Heart right ventricle (tissue), 16 donors: ENCODE data around the gene KRT83. TPM values are rescaled to one million over a fixed set of nuclear protein-coding genes. Genes with fewer than 3 reads are reported as not detected.
"Not testable (repeated sequence)": the region's sequence is repeated elsewhere in the genome, so short reads cannot be mapped to it uniquely, and the experiment has no call there.

Source experiments
- ATAC-seq, 8 donors: fragments of 200-7000 bp; cut with Tn5 transposase; one replicate each; pipeline ENCODE4 v1.9.1; 2020; ENCODE audit warnings: mild to moderate bottlenecking in 8 of 8, moderate library complexity in 8 of 8, moderate number of reproducible peaks in 1 of 8
- DNase-seq, 2 donors: peaks; one replicate each; pipeline ENCODE4 v3.0.0-alpha.2; 2020
- H3K27ac ChIP-seq, 10 donors: fragments of 200-600 bp; sonication (generic) in 2 of 10; one replicate each; pipeline versions ENCODE4 v1.5.0 to v1.8.0; 2020 to 2022; ENCODE audit warnings: mild to moderate bottlenecking in 3 of 10
- H3K27me3 ChIP-seq, 7 donors: fragments of 200-600 bp; one replicate each; pipeline ENCODE4 v1.8.0; 2021 to 2022; ENCODE audit warnings: mild to moderate bottlenecking in 2 of 7
- H3K36me3 ChIP-seq, 9 donors: fragments of 200-600 bp; sonication (generic) in 1 of 9; one replicate each; pipeline versions ENCODE4 v1.5.0 to v1.8.0; 2020 to 2022; ENCODE audit warnings: mild to moderate bottlenecking in 2 of 9
- H3K4me1 ChIP-seq, 9 donors: fragments of 200-600 bp; sonication (generic) in 1 of 9; one replicate each; pipeline versions ENCODE4 v1.5.0 to v1.8.0; 2020 to 2022; ENCODE audit warnings: mild to moderate bottlenecking in 4 of 9
- H3K4me3 ChIP-seq, 10 donors: fragments of 200-600 bp; sonication (generic) in 2 of 10; one replicate each; pipeline versions ENCODE4 v1.5.0 to v1.8.0; 2020 to 2022; ENCODE audit warnings: mild to moderate bottlenecking in 7 of 10, moderate library complexity in 2 of 10
- H3K9me3 ChIP-seq, 11 donors: fragments of 200-600 bp in 10 of 11; sonication (generic) in 2 of 11; one replicate each; pipeline versions ENCODE4 v1.5.0 to v1.8.0; 2013 to 2022; ENCODE audit warnings: mild to moderate bottlenecking in 2 of 11, control low read depth in 1 of 11, moderate library complexity in 1 of 11
- CTCF ChIP-seq, 9 donors: fragments of 200-600 bp; sonication (generic) in 2 of 9; IDR thresholded peaks; one replicate each; pipeline versions ENCODE4 v1.5.0 to v1.8.0; 2021 to 2022; ENCODE audit warnings: antibody characterized with exemption in 9 of 9, mild to moderate bottlenecking in 5 of 9, moderate library complexity in 1 of 9
- WGBS, 2 donors: extraction: QIAGEN DNeasy Blood & Tissue Kit; methylation state at CpG; one replicate each; pipeline ENCODE4 v1.1.7; 2013; ENCODE audit warnings: inconsistent platforms in 1 of 2; 5-methylcytosine and 5-hydroxymethylcytosine counted together
- intact Hi-C, 10 donors: fragments of 100-400 bp; cut with DNase I; formaldehyde crosslinking; loops; one replicate each; pipeline versions ENCODE4 v1.11.1 to v1.14.2; 2022
- polyA plus RNA-seq, 2 donors: library from polyadenylated mRNA; stranded (reverse); fragments of 200-250 nt; gene quantifications; one replicate each; pipeline ENCODE4 v1.2.3, GENCODE V29; 2013
- total RNA-seq, 10 donors: library from RNA; stranded (reverse); fragmentation: NEBNext Ultra II Directional in 3 of 10; extraction: Animal tissue kit (Norgen Biotek cat#: 25700) in 3 of 10; gene quantifications; one replicate each; pipeline versions ENCODE4 v1.2.1 to v1.2.4, GENCODE V29; 2021 to 2023
- donor health status: Arrhythmogenic right ventricular cardiomyopathy.
- donor health status: ischemic (EF 13 %, LVEDD 7.1; RV severe dilation, severe dysfunction).
- donor health status: healthy with polysubstance abuse.
- donor health status: DM: no; HTN: yes; CAD: no.
- donor health status: DM: no; HTN: no; CAD: no.
- donor health status: ischemic (EF 25% LVEDD 6.9; RV normal size, moderate dysfunction).
- donor health status: ischemic (EF 25% LVEDD 5.7; RV mildly dilated, moderate dysfunction).
- donor health status: healthy.
- donor health status: DM: yes; HTN: yes; CAD: no.
- donor health status: Ischemic cardiomyopathy.
- donor health status: ischemic (EF 35%, LVEDD 5.7; RV mildly dilated, moderate dysfunction).
- donor health status: nonischemic (EF 11% LVEDD 7.7; RV severe dilation, severe dysfunction).
- donor health status: DM: yes; HTN: yes; CAD: no.
- donor health status: PGD.
- donor health status: ischemic (EF 29% LVEDD 5.4; RV normal size, mild dysfunction).
- donor health status: nonischemic (EF 23%, LVEDD 6.1; RV moderate dilation, normal function).

The KRT83 gene
- total and polyA plus RNA-seq, 12 donors: not detected

- Histone ChIP-seq H3K36me3 (no peaks in the 10 kb centered on the region), H3K27me3 (peaks cover 0 to 62% (median 58%) of the 10 kb centered on the region in 7 donors), H3K4me1 (peaks cover 0 to 15% (median 7%) of the 10 kb centered on the region in 9 donors), H3K4me3 (no peak overlapping the region), H3K9me3 (no peaks in the 10 kb centered on the region), H3K27ac (no peak overlapping the region)
- intact Hi-C loops: loop anchor here in 1 of 10 donors (1.0 kb wide), 1 partner anchor 20 kb away; no protein-coding TSS in a partner anchor
- peak in 7 of 9 donors; percentile 6 to 27 (median 19) for TF ChIP-seq CTCF (IDR thresholded peaks at IDR 0.05)
- DNase-seq (no peak), ATAC-seq (no peak)
- 67 to 69% methylated on average over 11 of the region's 11 CpGs for WGBS, 2 donors
Measured at GRCh38 chr12:52305921-52306705, 15.1 kb downstream of the KRT83 start.

GRCh38 chr12:52304941-52305411 is 16.2 kb downstream of the KRT83 start:
- intact Hi-C loops, H3K4me3 ChIP-seq, DNase-seq, H3K36me3 ChIP-seq, H3K27ac ChIP-seq, H3K9me3 ChIP-seq, ATAC-seq: not testable (repeated sequence)
- Histone ChIP-seq H3K27me3 (peaks cover 0 to 62% (median 55%) of the 10 kb centered on the region in 7 donors), H3K4me1 (peaks cover 0 to 11% (median 7%) of the 10 kb centered on the region in 9 donors)
- WGBS, 2 donors: 79 to 80% methylated on average over 15 of the region's 15 CpGs

GRCh38 chr12:52302242-52302914 is 18.8 kb downstream of the KRT83 start:
- intact Hi-C loops, ATAC-seq, H3K4me3 ChIP-seq, H3K27ac ChIP-seq, H3K9me3 ChIP-seq, H3K4me1 ChIP-seq, DNase-seq, H3K36me3 ChIP-seq: not testable (repeated sequence)
- WGBS, 2 donors: no CpG with 5 or more reads among the region's 5 CpGs
- H3K27me3 ChIP-seq: peaks cover 0 to 55% (median 44%) of the 10 kb centered on the region in 7 donors

GRCh38 chr12:52301721-52302120 is 19.5 kb downstream of the KRT83 start:
- H3K36me3 ChIP-seq, intact Hi-C loops, DNase-seq, H3K27ac ChIP-seq, ATAC-seq, H3K4me3 ChIP-seq, H3K9me3 ChIP-seq, H3K4me1 ChIP-seq: not testable (repeated sequence)
- H3K27me3 ChIP-seq: peaks cover 0 to 53% (median 44%) of the 10 kb centered on the region in 7 donors
- WGBS, 2 donors: 78 to 79% methylated on average over 21 to 23 of the region's 31 CpGs

GRCh38 chr12:52300796-52301691 is 20.2 kb downstream of the KRT83 start:
- Histone ChIP-seq H3K27ac (no peak overlapping the region), H3K36me3 (no peaks in the 10 kb centered on the region), H3K9me3 (no peaks in the 10 kb centered on the region), H3K27me3 (peaks cover 0 to 54% (median 39%) of the 10 kb centered on the region in 7 donors), H3K4me3 (no peak overlapping the region), H3K4me1 (no peaks in the 10 kb centered on the region)
- TF ChIP-seq CTCF (IDR thresholded peaks at IDR 0.05): no peak
- DNase-seq: no peak
- intact Hi-C loops: no loop called here
- no peak for ATAC-seq
- 37 to 45% methylated on average over 14 of the region's 14 CpGs for whole genome bisulfite sequencing, 2 donors
